GM10248 (cell line): Measurements from ENCODE around the gene GRAMD4.

Source experiments
- CTCF ChIA-PET: fragments of 300-600 bp; sonication (Branson Sonifier 250); formaldehyde crosslinking; extraction: SDS; loops from one replicate; lab custom pipeline; 2021; ENCODE audit warnings: antibody characterized with exemption; lab: Yijun Ruan, JAX
- POLR2A ChIA-PET: fragments of 350-650 bp; sonication (Branson Sonifier 250); formaldehyde crosslinking; extraction: SDS; loops from one replicate; lab custom pipeline; 2020; ENCODE audit warnings: antibody characterized with exemption; lab: Yijun Ruan, JAX
- DNase-seq: peaks from one replicate; pipeline ENCODE4 v3.0.0; 2012; ENCODE audit errors: extremely low spot score
- TF ChIP-seq, protein P1 (sequence below): IDR thresholded peaks from 2 replicates; pipeline ENCODE4 v1.5.1; 2012; ENCODE audit warnings: mild to moderate bottlenecking, low read depth; ENCODE audit errors: extremely low read depth, missing control alignments, control extremely low read depth

GRAMD4 gene

DNA sequence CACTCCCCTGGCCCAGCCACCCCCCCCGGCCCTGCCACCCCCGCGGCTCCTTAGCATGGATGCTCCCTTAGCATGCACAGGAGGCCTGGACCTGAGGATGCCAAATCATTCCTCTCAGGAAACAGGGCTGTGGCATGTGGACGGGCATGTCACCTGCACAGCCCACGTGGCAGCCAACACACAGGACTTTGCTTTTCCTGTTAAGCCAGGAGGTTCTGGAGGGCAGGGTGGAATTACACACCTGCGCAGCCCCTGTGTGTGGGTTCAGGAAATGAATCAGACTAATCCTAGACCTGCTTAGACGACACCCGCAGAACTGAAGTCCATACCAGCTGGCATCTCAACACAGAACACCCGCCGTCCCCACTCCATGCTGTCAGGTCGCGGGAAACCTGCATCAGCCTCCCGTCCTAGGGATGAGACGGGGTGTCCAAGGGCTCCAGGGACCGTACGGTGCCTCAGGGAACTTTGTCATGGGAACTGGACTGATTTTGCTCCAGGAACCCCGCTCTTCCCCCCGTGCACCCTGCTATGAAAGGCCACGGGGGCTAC, 107.7 kb downstream of the GRAMD4 start:
- ChIA-PET CTCF (interaction anchor here (0.7 to 1.9 kb wide), 4 partner anchors 11 to 164 kb away, joined by 3 to 4 read pairs (median 4); no protein-coding TSS in a partner anchor), POLR2A (no interaction called here)
- TF ChIP-seq, protein P1, sequence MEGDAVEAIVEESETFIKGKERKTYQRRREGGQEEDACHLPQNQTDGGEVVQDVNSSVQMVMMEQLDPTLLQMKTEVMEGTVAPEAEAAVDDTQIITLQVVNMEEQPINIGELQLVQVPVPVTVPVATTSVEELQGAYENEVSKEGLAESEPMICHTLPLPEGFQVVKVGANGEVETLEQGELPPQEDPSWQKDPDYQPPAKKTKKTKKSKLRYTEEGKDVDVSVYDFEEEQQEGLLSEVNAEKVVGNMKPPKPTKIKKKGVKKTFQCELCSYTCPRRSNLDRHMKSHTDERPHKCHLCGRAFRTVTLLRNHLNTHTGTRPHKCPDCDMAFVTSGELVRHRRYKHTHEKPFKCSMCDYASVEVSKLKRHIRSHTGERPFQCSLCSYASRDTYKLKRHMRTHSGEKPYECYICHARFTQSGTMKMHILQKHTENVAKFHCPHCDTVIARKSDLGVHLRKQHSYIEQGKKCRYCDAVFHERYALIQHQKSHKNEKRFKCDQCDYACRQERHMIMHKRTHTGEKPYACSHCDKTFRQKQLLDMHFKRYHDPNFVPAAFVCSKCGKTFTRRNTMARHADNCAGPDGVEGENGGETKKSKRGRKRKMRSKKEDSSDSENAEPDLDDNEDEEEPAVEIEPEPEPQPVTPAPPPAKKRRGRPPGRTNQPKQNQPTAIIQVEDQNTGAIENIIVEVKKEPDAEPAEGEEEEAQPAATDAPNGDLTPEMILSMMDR, result no peak
- no peak for DNase-seq

DNA sequence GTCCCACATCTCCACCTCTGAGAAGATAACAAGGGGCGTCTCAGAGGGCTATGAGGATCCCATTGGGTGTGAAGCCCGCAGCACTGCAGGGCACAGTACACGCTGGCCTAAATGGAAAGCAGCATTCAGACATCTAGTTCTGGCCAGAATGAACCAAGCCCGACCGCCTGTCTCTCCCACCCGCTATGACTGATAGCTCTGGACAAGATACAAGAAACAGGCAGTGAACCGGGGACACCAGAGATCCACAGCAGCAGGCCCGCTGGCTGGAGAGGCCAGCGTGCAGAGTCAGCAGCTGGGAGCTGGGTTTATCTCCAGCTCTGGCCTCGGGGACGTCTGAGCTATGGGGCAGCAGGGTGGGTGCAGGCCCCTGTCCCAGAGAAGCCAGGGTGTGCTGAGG, 108.3 kb downstream of the GRAMD4 start:
- POLR2A ChIA-PET, result no interaction called here
- TF ChIP-seq, protein P1, result no peak
- no peak for DNase-seq
- CTCF ChIA-PET, result interaction anchor here (0.7 to 1.9 kb wide), 4 partner anchors 11 to 165 kb away, joined by 3 to 4 read pairs (median 4); no protein-coding TSS in a partner anchor
